ENCODE measurements around the gene SLC12A8. TPM values are rescaled to one million over a fixed set of nuclear protein-coding genes. Genes with fewer than 3 reads are reported as not detected.

Gene SLC12A8
- total and polyA plus RNA-seq, 4 experiments from 2014 or later = not detected

- no peak overlapping the region for H3K4me3 ChIP-seq (ENCODE audit: low read length in 2 of 2)
- no peaks in the 10 kb centered on the region for H3K27me3 ChIP-seq (ENCODE audit: insufficient read depth, low read length)
- no peak for DNase-seq
- Mint-ChIP-seq H3K36me3 (no peaks in the 10 kb centered on the region), H3K27ac (no peak overlapping the region), H3K27me3 (no peaks in the 10 kb centered on the region), H3K9me3 (no peaks in the 10 kb centered on the region), H3K4me1 (peaks cover 3 to 7% (median 5%) of the 10 kb centered on the region in 4 donors), H3K4me3 (no peak overlapping the region)
- intact Hi-C loops (cut with micrococcal nuclease) = no loop called here
- H3K9me3 ChIP-seq (ENCODE audit: control insufficient read depth in 1 of 2, low read length in 2 of 2) = no peaks in the 10 kb centered on the region
- H3K4me1 ChIP-seq (ENCODE audit: insufficient read depth, low read length) = peaks cover 6% of the 10 kb centered on the region
- ChIA-PET CTCF (ENCODE audit: partially characterized antibody) (no interaction called here), POLR2A (ENCODE audit: partially characterized antibody) (no interaction called here)
- no peaks in the 10 kb centered on the region for H3K36me3 ChIP-seq (ENCODE audit: insufficient read depth, low read length)
- no peak overlapping the region for H3K27ac ChIP-seq (ENCODE audit: low read depth, low read length)
These were observed 139.7 kb downstream of the SLC12A8 start for GRCh38 chr3:125072749-125073389.

GRCh38 chr3:125072301-125072700, 140.2 kb downstream of the SLC12A8 start:
- no peaks in the 10 kb centered on the region for H3K27me3 ChIP-seq (ENCODE audit: insufficient read depth, low read length)
- H3K4me1 ChIP-seq (ENCODE audit: insufficient read depth, low read length) = peaks cover 6% of the 10 kb centered on the region
- intact Hi-C loops (cut with micrococcal nuclease) = no loop called here
- ChIA-PET CTCF (ENCODE audit: partially characterized antibody) (no interaction called here), POLR2A (ENCODE audit: partially characterized antibody) (no interaction called here)
- H3K4me3 Mint-ChIP-seq = no peak overlapping the region
- no peak for DNase-seq
- no peaks in the 10 kb centered on the region for H3K9me3 Mint-ChIP-seq
- H3K36me3 ChIP-seq (ENCODE audit: insufficient read depth, low read length) = no peaks in the 10 kb centered on the region
- H3K36me3 Mint-ChIP-seq = no peaks in the 10 kb centered on the region
- no peaks in the 10 kb centered on the region for H3K27me3 Mint-ChIP-seq
- H3K27ac ChIP-seq (ENCODE audit: low read depth, low read length) = no peak overlapping the region
- H3K27ac Mint-ChIP-seq = no peak overlapping the region
- H3K4me3 ChIP-seq (ENCODE audit: low read length in 2 of 2) = no peak overlapping the region
- no peaks in the 10 kb centered on the region for H3K9me3 ChIP-seq (ENCODE audit: control insufficient read depth in 1 of 2, low read length in 2 of 2)
- peaks cover 3 to 7% (median 5%) of the 10 kb centered on the region in 4 donors for H3K4me1 Mint-ChIP-seq

- H3K4me3 ChIP-seq (ENCODE audit: low read length in 2 of 2) = no peak overlapping the region
- Mint-ChIP-seq H3K4me3 (no peak overlapping the region), H3K27me3 (peaks cover 0 to 1% of the 10 kb centered on the region in 2 donors), H3K9me3 (no peaks in the 10 kb centered on the region), H3K27ac (no peak overlapping the region), H3K4me1 (peaks cover 3 to 7% (median 5%) of the 10 kb centered on the region in 4 donors), H3K36me3 (no peaks in the 10 kb centered on the region)
- POLR2A ChIA-PET (ENCODE audit: partially characterized antibody) = interaction anchor here (0.6 kb wide), 1 partner anchor 90 kb away, joined by 6 read pairs; no protein-coding TSS in a partner anchor
- H3K36me3 ChIP-seq (ENCODE audit: insufficient read depth, low read length) = no peaks in the 10 kb centered on the region
- H3K9me3 ChIP-seq (ENCODE audit: control insufficient read depth in 1 of 2, low read length in 2 of 2) = no peaks in the 10 kb centered on the region
- no peak overlapping the region for H3K27ac ChIP-seq (ENCODE audit: low read depth, low read length)
- CTCF ChIA-PET (ENCODE audit: partially characterized antibody) = interaction anchor here (0.7 kb wide), 1 partner anchor 36 kb away, joined by 3 read pairs; no protein-coding TSS in a partner anchor
- no peaks in the 10 kb centered on the region for H3K27me3 ChIP-seq (ENCODE audit: insufficient read depth, low read length)
- no peak for DNase-seq
- H3K4me1 ChIP-seq (ENCODE audit: insufficient read depth, low read length) = peaks cover 6% of the 10 kb centered on the region
- intact Hi-C loops (cut with micrococcal nuclease) = no loop called here
These were observed 142.4 kb downstream of the SLC12A8 start for GRCh38 chr3:125069968-125070745.

- Histone ChIP-seq H3K4me1 (ENCODE audit: insufficient read depth, low read length) (peaks cover 6% of the 10 kb centered on the region), H3K27me3 (ENCODE audit: insufficient read depth, low read length) (no peaks in the 10 kb centered on the region), H3K36me3 (ENCODE audit: insufficient read depth, low read length) (no peaks in the 10 kb centered on the region), H3K4me3 (ENCODE audit: low read length in 2 of 2) (no peak overlapping the region), H3K9me3 (ENCODE audit: control insufficient read depth in 1 of 2, low read length in 2 of 2) (no peaks in the 10 kb centered on the region), H3K27ac (ENCODE audit: low read depth, low read length) (no peak overlapping the region)
- Mint-ChIP-seq H3K27me3 (peaks cover 3 to 4% of the 10 kb centered on the region in 2 donors), H3K27ac (no peak overlapping the region), H3K36me3 (no peaks in the 10 kb centered on the region), H3K4me3 (no peak overlapping the region), H3K9me3 (no peaks in the 10 kb centered on the region), H3K4me1 (peaks cover 3 to 7% (median 5%) of the 10 kb centered on the region in 4 donors)
- CTCF ChIA-PET (ENCODE audit: partially characterized antibody) = no interaction called here
- DNase-seq = no peak
- intact Hi-C loops (cut with micrococcal nuclease) = no loop called here
- POLR2A ChIA-PET (ENCODE audit: partially characterized antibody) = interaction anchor here (1.0 kb wide), 1 partner anchor 17 kb away, joined by 3 read pairs; no protein-coding TSS in a partner anchor
These were observed 143.1 kb downstream of the SLC12A8 start for GRCh38 chr3:125069452-125069851.

GRCh38 chr3:125068265-125068664, 144.3 kb downstream of the SLC12A8 start:
- Histone ChIP-seq H3K9me3 (ENCODE audit: control insufficient read depth in 1 of 2, low read length in 2 of 2) (no peaks in the 10 kb centered on the region), H3K27me3 (ENCODE audit: insufficient read depth, low read length) (no peaks in the 10 kb centered on the region), H3K36me3 (ENCODE audit: insufficient read depth, low read length) (no peaks in the 10 kb centered on the region), H3K4me1 (ENCODE audit: insufficient read depth, low read length) (peaks cover 6% of the 10 kb centered on the region), H3K27ac (ENCODE audit: low read depth, low read length) (no peak overlapping the region), H3K4me3 (ENCODE audit: low read length in 2 of 2) (no peak overlapping the region)
- ChIA-PET POLR2A (ENCODE audit: partially characterized antibody) (interaction anchor here (1.0 kb wide), 1 partner anchor 16 kb away, joined by 3 read pairs; no protein-coding TSS in a partner anchor), CTCF (ENCODE audit: partially characterized antibody) (no interaction called here)
- peaks cover 0 to 2% (median 0%) of the 10 kb centered on the region in 8 donors for H3K9me3 Mint-ChIP-seq
- H3K27ac Mint-ChIP-seq = no peak overlapping the region
- H3K4me1 Mint-ChIP-seq = peaks cover 3 to 7% (median 5%) of the 10 kb centered on the region in 4 donors
- intact Hi-C loops (cut with micrococcal nuclease) = no loop called here
- H3K36me3 Mint-ChIP-seq = no peaks in the 10 kb centered on the region
- no peak for DNase-seq
- H3K4me3 Mint-ChIP-seq = no peak overlapping the region
- H3K27me3 Mint-ChIP-seq = peaks cover 8 to 9% of the 10 kb centered on the region in 2 donors

- Mint-ChIP-seq H3K4me1 (peaks cover 3 to 7% (median 5%) of the 10 kb centered on the region in 4 donors), H3K4me3 (no peak overlapping the region), H3K9me3 (peaks cover 0 to 2% (median 0%) of the 10 kb centered on the region in 8 donors), H3K27me3 (peaks cover 9 to 11% of the 10 kb centered on the region in 2 donors), H3K36me3 (no peaks in the 10 kb centered on the region), H3K27ac (no peak overlapping the region)
- no peak overlapping the region for H3K4me3 ChIP-seq (ENCODE audit: low read length in 2 of 2)
- peaks cover 6% of the 10 kb centered on the region for H3K4me1 ChIP-seq (ENCODE audit: insufficient read depth, low read length)
- H3K9me3 ChIP-seq (ENCODE audit: control insufficient read depth in 1 of 2, low read length in 2 of 2) = no peaks in the 10 kb centered on the region
- no peaks in the 10 kb centered on the region for H3K27me3 ChIP-seq (ENCODE audit: insufficient read depth, low read length)
- ChIA-PET CTCF (ENCODE audit: partially characterized antibody) (no interaction called here), POLR2A (ENCODE audit: partially characterized antibody) (no interaction called here)
- no peaks in the 10 kb centered on the region for H3K36me3 ChIP-seq (ENCODE audit: insufficient read depth, low read length)
- H3K27ac ChIP-seq (ENCODE audit: low read depth, low read length) = no peak overlapping the region
- intact Hi-C loops (cut with micrococcal nuclease) = no loop called here
- no peak for DNase-seq
These were observed 145.3 kb downstream of the SLC12A8 start for GRCh38 chr3:125067225-125067624.

GRCh38 chr3:125062904-125063618, 149.5 kb downstream of the SLC12A8 start:
- Histone ChIP-seq H3K27ac (ENCODE audit: low read depth, low read length) (no peak overlapping the region), H3K4me3 (ENCODE audit: low read length in 2 of 2) (no peak overlapping the region), H3K4me1 (ENCODE audit: insufficient read depth, low read length) (no peaks in the 10 kb centered on the region), H3K36me3 (ENCODE audit: insufficient read depth, low read length) (no peaks in the 10 kb centered on the region), H3K9me3 (ENCODE audit: control insufficient read depth in 1 of 2, low read length in 2 of 2) (no peaks in the 10 kb centered on the region), H3K27me3 (ENCODE audit: insufficient read depth, low read length) (no peaks in the 10 kb centered on the region)
- H3K27ac Mint-ChIP-seq = no peak overlapping the region
- intact Hi-C loops (cut with micrococcal nuclease) = no loop called here
- peaks cover 17 to 21% of the 10 kb centered on the region in 2 donors for H3K27me3 Mint-ChIP-seq
- ChIA-PET POLR2A (ENCODE audit: partially characterized antibody) (no interaction called here), CTCF (ENCODE audit: partially characterized antibody) (no interaction called here)
- H3K4me1 Mint-ChIP-seq = no peaks in the 10 kb centered on the region
- no peak overlapping the region for H3K4me3 Mint-ChIP-seq
- H3K36me3 Mint-ChIP-seq = no peaks in the 10 kb centered on the region
- H3K9me3 Mint-ChIP-seq = peaks cover 0 to 2% (median 0%) of the 10 kb centered on the region in 8 donors
- no peak for DNase-seq
